HCT116 (cell line): ENCODE measurements around the gene THSD7B. TPM values are rescaled to one million over a fixed set of nuclear protein-coding genes. Genes with fewer than 3 reads are reported as not detected.

ENCODE experiments used
- ATAC-seq: fragments of 200-7000 bp; cut with Tn5 transposase; 2 replicates; pipeline ENCODE4 v1.9.1; 2020; ENCODE audit warnings: mild to moderate bottlenecking, moderate library complexity
- BruUV-seq: library from RNA; stranded (reverse); fragments of 400-500 nt; replicated peaks from 2 replicates; lab custom pipeline; 2021; lab: Mats Ljungman, UMichigan
- CTCF ChIA-PET: fragments of 300-600 bp; sonication (Branson Sonifier 250); formaldehyde crosslinking; loops from one replicate; lab custom pipeline; 2021; ENCODE audit warnings: antibody characterized with exemption; lab: Charles Lee
- POLR2A ChIA-PET: fragments of 300-600, 350-600 bp; sonication (Branson Sonifier 250); formaldehyde crosslinking; loops from one replicate; lab custom pipeline; 2021; ENCODE audit warnings: antibody characterized with exemption; lab: Charles Lee
- RAD21 ChIA-PET, 2 experiments: fragments of 300-600 bp; sonication (Branson Sonifier 250); formaldehyde crosslinking; loops; one replicate each; lab custom pipeline; 2023; ENCODE audit warnings: low total read pairs in 2 of 2; ENCODE audit not compliant: uncharacterized antibody in 2 of 2, unreplicated experiment in 2 of 2, low non-redundant PET in 1 of 2; lab: Charles Lee
- DNase-seq: peaks from one replicate; pipeline ENCODE4 v3.0.0-alpha.2; 2010; ENCODE audit warnings: low read depth, low spot score
- H2AFZ ChIP-seq: fragments of 200-600 bp; shearing (Covaris generic), sonication (generic); 2 replicates; pipeline ENCODE4 v1.6.1; 2017; ENCODE audit warnings: low read depth, mixed run types, mixed read lengths, antibody characterized with exemption, low read length; ENCODE audit not compliant: poor library complexity, severe bottlenecking
- H3K27ac ChIP-seq: 2 replicates; pipeline ENCODE4 v1.5.1; 2012; ENCODE audit warnings: low read depth, low read length
- H3K27me3 ChIP-seq: fragments of 200-600 bp; sonication (generic); 2 replicates; pipeline ENCODE4 v1.6.1; 2016; ENCODE audit warnings: mixed run types, low read length, mixed read lengths; ENCODE audit not compliant: insufficient read depth
- H3K36me3 ChIP-seq, 2 experiments: fragments of 200-500 bp in 1 of 2; fragments of 200-600 bp in 1 of 2; sonication (Bioruptor generic) in 1 of 2; sonication (generic) in 1 of 2; 2 replicates each; pipeline versions ENCODE4 v1.5.1 to v1.6.1; 2014 to 2016; ENCODE audit warnings: low read length in 2 of 2, inconsistent platforms in 1 of 2, mixed read lengths in 1 of 2, mixed run types in 1 of 2; ENCODE audit not compliant: insufficient read depth in 2 of 2, control insufficient read depth in 1 of 2
- H3K4me1 ChIP-seq, 2 experiments: fragments of 200-600 bp in 1 of 2; sonication (generic) in 1 of 2; 2 replicates each; pipeline versions ENCODE4 v1.5.1 to v1.6.1; 2012 to 2017; ENCODE audit warnings: low read length in 2 of 2, inconsistent platforms in 1 of 2, mild to moderate bottlenecking in 1 of 2, mixed read lengths in 1 of 2, mixed run types in 1 of 2, moderate library complexity in 1 of 2; ENCODE audit not compliant: insufficient read depth in 2 of 2, control insufficient read depth in 1 of 2
- H3K4me2 ChIP-seq: fragments of 200-600 bp; sonication (generic); 2 replicates; pipeline ENCODE4 v1.6.1; 2017; ENCODE audit warnings: mixed run types, low read length, mixed read lengths
- H3K4me3 ChIP-seq, 2 experiments: fragments of 200-600 bp in 1 of 2; sonication (generic) in 1 of 2; replicated peaks in 1 of 2; 2 replicates each; pipeline ENCODE4 v1.5.1; 2011 to 2016; ENCODE audit warnings: low read length in 2 of 2, control low read depth in 1 of 2, low read depth in 1 of 2, mild to moderate bottlenecking in 1 of 2, mixed read lengths in 1 of 2, mixed run types in 1 of 2
- H3K79me2 ChIP-seq: fragments of 200-600 bp; sonication (generic); 2 replicates; pipeline ENCODE4 v1.6.1; 2017; ENCODE audit warnings: mild to moderate bottlenecking, mixed run types, low read length, moderate library complexity, mixed read lengths; ENCODE audit not compliant: insufficient read depth
- H3K9ac ChIP-seq: fragments of 200-600 bp; sonication (generic); 2 replicates; pipeline ENCODE4 v1.6.1; 2016; ENCODE audit warnings: low read length, mixed read lengths
- H3K9me2 ChIP-seq: fragments of 200-600 bp; sonication (generic), shearing (Covaris generic); 2 replicates; pipeline ENCODE4 v1.6.1; 2017; ENCODE audit warnings: mixed run types, mild to moderate bottlenecking, moderate library complexity; ENCODE audit not compliant: insufficient read depth
- H3K9me3 ChIP-seq, 2 experiments: fragments of 200-500 bp in 1 of 2; fragments of 200-600 bp in 1 of 2; sonication (Bioruptor generic) in 1 of 2; sonication (generic) in 1 of 2; 2 replicates each; pipeline ENCODE4 v1.6.1; 2014 to 2017; ENCODE audit warnings: low read length in 2 of 2, mixed read lengths in 2 of 2, inconsistent platforms in 1 of 2, low read depth in 1 of 2, mild to moderate bottlenecking in 1 of 2, mixed run types in 1 of 2, moderate library complexity in 1 of 2; ENCODE audit not compliant: control insufficient read depth in 1 of 2, insufficient read depth in 1 of 2
- H4K20me1 ChIP-seq: fragments of 200-600 bp; sonication (generic), shearing (Covaris generic); 2 replicates; pipeline ENCODE4 v1.6.1; 2017; ENCODE audit warnings: mixed run types, mild to moderate bottlenecking, moderate library complexity; ENCODE audit not compliant: insufficient read depth
- CBX3 ChIP-seq: IDR thresholded peaks from 2 replicates; pipeline ENCODE4 v1.6.1; 2012; ENCODE audit warnings: low read depth
- EGR1 ChIP-seq: IDR thresholded peaks from 2 replicates; pipeline ENCODE4 v1.6.1; 2012; ENCODE audit warnings: low read depth
- JUND ChIP-seq: IDR thresholded peaks from 2 replicates; pipeline ENCODE4 v1.6.1; 2012
- MAX ChIP-seq: IDR thresholded peaks from 2 replicates; pipeline ENCODE4 v1.6.1; 2012
- TCF7L2 ChIP-seq: IDR thresholded peaks from 2 replicates; pipeline ENCODE4 v1.7.0; 2011; ENCODE audit warnings: borderline replicate concordance, inconsistent platforms; ENCODE audit not compliant: insufficient read depth, insufficient read length; ENCODE audit errors: extremely low read depth
- YY1 ChIP-seq: IDR thresholded peaks from 2 replicates; pipeline ENCODE4 v1.6.1; 2011; ENCODE audit warnings: low read length, low read depth, moderate library complexity, mild to moderate bottlenecking; ENCODE audit not compliant: insufficient replicate concordance; ENCODE audit errors: extremely low read depth
- ZBTB33 ChIP-seq: IDR thresholded peaks from 2 replicates; pipeline ENCODE4 v1.6.1; 2011; ENCODE audit warnings: mild to moderate bottlenecking, low read length, moderate library complexity; ENCODE audit not compliant: insufficient replicate concordance; ENCODE audit errors: extremely low read depth
- ZFX ChIP-seq: fragments of 450-650 bp; IDR thresholded peaks from 2 replicates; pipeline ENCODE4 v1.6.1; 2017
- ZNF274 ChIP-seq: fragments of 200-500 bp; sonication (Bioruptor generic); IDR thresholded peaks from 2 replicates; pipeline ENCODE4 v1.6.1; 2014; ENCODE audit warnings: mild to moderate bottlenecking, low read depth, low read length, inconsistent platforms
- intact Hi-C: fragments of 100-400 bp; cut with micrococcal nuclease; formaldehyde crosslinking; loops from 2 replicates; pipeline ENCODE4 v1.10.0; 2022
- total RNA-seq: library from RNA; stranded (reverse); gene quantifications from one replicate; pipeline ENCODE4 v1.2.1, GENCODE V29; 2021; ENCODE audit not compliant: unreplicated experiment

THSD7B gene
- total RNA-seq, 1 experiment from 2014 or later, result not detected

- CTCF ChIA-PET, result no interaction called here
- TF ChIP-seq CBX3 (no peak), EGR1 (no peak), YY1 (no peak), ZFX (no peak), ZNF274 (no peak), JUND (no peak), TCF7L2 (no peak), MAX (no peak), ZBTB33 (no peak)
Observed at GRCh38 chr2:137207030-137207429, 441.7 kb downstream of the THSD7B start.

More at GRCh38 chr2:137207030-137207429, 441.7 kb downstream of the THSD7B start:
- Histone ChIP-seq H3K9me3 (no peaks in the 10 kb centered on the region; a peak in 2 of 4 replicates), H2AFZ (no peak overlapping the region), H3K79me2 (no peaks in the 10 kb centered on the region), H3K27ac (no peak overlapping the region), H3K9me2 (no peaks in the 10 kb centered on the region), H3K9ac (no peak overlapping the region), H3K4me2 (no peak overlapping the region), H4K20me1 (no peaks in the 10 kb centered on the region), H3K36me3 (no peaks in the 10 kb centered on the region), H3K27me3 (no peaks in the 10 kb centered on the region), H3K4me3 (no peak overlapping the region), H3K4me1 (no peaks in the 10 kb centered on the region)
- ChIA-PET POLR2A (no interaction called here), RAD21 (no interaction called here)
- BruUV-seq, result no TSS peak
- no peak for DNase-seq
- ATAC-seq, result no peak
- intact Hi-C loops, result no loop called here
